ENCODE measurements around the gene PIH1D1.
"Not testable (repeated sequence)": the region's sequence is repeated elsewhere in the genome, so short reads cannot be mapped to it uniquely, and the experiment has no call there.

Gene PIH1D1

DNA sequence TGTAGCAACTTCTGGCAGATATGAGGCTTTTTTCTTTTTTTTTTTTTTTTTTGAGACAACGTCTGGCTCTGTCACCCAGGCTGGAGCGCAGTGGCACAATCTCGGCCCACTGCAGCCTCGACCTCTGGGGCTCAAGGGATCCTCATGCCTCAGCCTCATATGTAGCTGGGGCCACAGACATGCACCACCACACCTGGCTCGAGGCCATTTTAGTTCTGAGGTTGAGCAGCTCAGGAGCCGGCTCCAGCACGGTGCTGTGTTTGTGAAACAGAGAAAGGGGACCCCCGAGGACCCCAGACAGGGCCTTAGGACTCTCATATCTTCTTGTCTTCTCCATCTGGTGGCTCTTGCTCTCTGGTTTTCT lies 19.0 kb upstream of the PIH1D1 start:
- H3K27ac Mint-ChIP-seq: peak overlapping the region; percentile 74
- H3K36me3 Mint-ChIP-seq (ENCODE audit: low read depth): peaks cover 3% of the 10 kb centered on the region
- peak overlapping the region; percentile 41 for H3K4me3 Mint-ChIP-seq
- peaks cover 62% of the 10 kb centered on the region for H3K4me1 Mint-ChIP-seq (ENCODE audit: low read depth)
- no peaks in the 10 kb centered on the region for H3K27me3 Mint-ChIP-seq
- no peaks in the 10 kb centered on the region for H3K9me3 Mint-ChIP-seq

DNA sequence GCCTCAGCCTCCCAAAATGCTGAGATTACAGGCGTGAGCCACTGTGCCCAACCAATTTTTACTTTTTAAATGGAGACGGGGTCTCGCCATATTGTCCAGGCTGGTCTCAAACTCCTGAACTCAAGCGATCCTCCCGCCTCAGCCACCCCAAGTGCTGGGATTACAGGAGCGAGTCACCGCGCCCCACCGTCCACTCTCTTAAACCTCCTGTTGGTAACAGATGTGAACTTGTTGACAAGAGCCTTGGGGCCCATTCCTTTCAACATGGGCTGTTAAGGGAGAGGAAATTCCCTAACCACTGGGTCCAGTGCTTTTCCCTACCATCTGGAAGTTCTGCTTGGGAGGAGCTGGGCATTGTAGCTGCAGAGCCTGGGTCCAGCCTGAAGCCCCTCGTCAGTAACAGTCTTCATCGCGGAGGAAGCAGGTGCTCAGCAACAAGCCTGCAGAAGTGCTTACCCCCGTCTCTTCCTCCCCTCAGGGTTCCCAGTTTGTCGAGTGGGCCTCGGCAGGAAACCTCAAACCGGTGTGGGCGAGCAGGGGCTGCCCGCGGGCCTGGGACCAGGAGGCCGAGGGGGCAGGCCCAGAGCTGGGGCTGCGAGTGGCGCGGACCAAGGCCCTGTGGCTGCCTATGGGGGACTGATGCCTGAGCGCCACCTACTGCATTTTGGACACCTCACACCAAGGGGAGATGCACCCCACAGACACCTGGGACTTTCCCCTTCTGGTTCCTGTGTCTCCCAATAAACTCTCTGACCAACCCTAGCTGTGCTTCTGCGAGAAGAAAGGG lies 18.4 kb upstream of the PIH1D1 start:
- Mint-ChIP-seq H3K27ac (peak overlapping the region; percentile 74), H3K9me3 (no peaks in the 10 kb centered on the region), H3K36me3 (ENCODE audit: low read depth) (peaks cover 5% of the 10 kb centered on the region), H3K27me3 (no peaks in the 10 kb centered on the region), H3K4me1 (ENCODE audit: low read depth) (peaks cover 57% of the 10 kb centered on the region), H3K4me3 (peak overlapping the region; percentile 41)

- peaks cover 52% of the 10 kb centered on the region for H3K4me1 Mint-ChIP-seq (ENCODE audit: low read depth)
- peak overlapping the region; percentile 93 for H3K27ac Mint-ChIP-seq
- peaks cover 10% of the 10 kb centered on the region for H3K36me3 Mint-ChIP-seq (ENCODE audit: low read depth)
- no peaks in the 10 kb centered on the region for H3K9me3 Mint-ChIP-seq
- H3K4me3 Mint-ChIP-seq: peak overlapping the region; percentile 60
- H3K27me3 Mint-ChIP-seq: no peaks in the 10 kb centered on the region
Measured at GRCh38 chr19:49468746-49469447, 17.3 kb upstream of the PIH1D1 start.

DNA sequence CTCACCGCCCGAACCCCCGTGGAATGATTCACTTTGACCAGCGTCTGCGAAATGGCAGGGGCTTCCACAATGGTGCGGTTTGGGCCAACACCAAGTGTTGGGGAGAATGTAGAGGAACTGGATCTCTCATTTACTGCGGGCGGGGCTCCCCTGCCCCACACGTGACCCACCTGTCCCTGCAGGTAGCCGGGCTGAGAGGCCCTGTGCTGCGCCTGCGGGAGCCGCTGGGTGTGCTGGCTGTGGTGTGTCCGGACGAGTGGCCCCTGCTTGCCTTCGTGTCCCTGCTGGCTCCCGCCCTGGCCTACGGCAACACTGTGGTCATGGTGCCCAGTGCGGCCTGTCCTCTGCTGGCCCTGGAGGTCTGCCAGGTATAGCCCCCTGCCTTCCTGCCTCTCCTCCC lies 16.6 kb upstream of the PIH1D1 start:
- H3K36me3 Mint-ChIP-seq (ENCODE audit: low read depth): peaks cover 10% of the 10 kb centered on the region
- no peaks in the 10 kb centered on the region for H3K27me3 Mint-ChIP-seq
- no peaks in the 10 kb centered on the region for H3K9me3 Mint-ChIP-seq
- no peak overlapping the region for H3K27ac Mint-ChIP-seq
- H3K4me1 Mint-ChIP-seq (ENCODE audit: low read depth): peaks cover 45% of the 10 kb centered on the region
- no peak overlapping the region for H3K4me3 Mint-ChIP-seq

DNA sequence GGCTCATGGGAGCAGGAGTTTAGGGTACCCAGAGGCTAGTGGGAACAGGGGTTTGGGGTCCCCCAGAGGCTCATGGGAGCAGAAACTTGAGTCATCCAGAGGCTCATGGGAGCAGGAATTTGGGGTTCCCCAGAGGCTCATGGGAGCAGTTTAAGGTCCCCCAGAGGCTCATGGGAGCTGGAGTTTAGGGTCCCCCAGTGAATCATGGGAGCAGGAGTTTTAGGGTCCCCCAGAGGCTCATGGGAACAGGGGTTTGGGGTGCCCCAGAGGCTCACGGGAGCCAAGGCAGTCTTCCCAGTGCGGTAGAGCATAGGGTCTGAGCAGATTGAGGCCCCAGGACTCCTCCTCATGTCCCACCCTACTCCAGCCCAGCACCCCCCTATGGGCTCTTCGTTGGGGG lies 13.8 kb upstream of the PIH1D1 start:
- Mint-ChIP-seq H3K4me1 (ENCODE audit: low read depth) (peaks cover 20% of the 10 kb centered on the region), H3K9me3 (no peaks in the 10 kb centered on the region), H3K27ac (no peak overlapping the region), H3K36me3 (ENCODE audit: low read depth) (peaks cover 10% of the 10 kb centered on the region), H3K27me3 (no peaks in the 10 kb centered on the region), H3K4me3 (no peak overlapping the region)

DNA sequence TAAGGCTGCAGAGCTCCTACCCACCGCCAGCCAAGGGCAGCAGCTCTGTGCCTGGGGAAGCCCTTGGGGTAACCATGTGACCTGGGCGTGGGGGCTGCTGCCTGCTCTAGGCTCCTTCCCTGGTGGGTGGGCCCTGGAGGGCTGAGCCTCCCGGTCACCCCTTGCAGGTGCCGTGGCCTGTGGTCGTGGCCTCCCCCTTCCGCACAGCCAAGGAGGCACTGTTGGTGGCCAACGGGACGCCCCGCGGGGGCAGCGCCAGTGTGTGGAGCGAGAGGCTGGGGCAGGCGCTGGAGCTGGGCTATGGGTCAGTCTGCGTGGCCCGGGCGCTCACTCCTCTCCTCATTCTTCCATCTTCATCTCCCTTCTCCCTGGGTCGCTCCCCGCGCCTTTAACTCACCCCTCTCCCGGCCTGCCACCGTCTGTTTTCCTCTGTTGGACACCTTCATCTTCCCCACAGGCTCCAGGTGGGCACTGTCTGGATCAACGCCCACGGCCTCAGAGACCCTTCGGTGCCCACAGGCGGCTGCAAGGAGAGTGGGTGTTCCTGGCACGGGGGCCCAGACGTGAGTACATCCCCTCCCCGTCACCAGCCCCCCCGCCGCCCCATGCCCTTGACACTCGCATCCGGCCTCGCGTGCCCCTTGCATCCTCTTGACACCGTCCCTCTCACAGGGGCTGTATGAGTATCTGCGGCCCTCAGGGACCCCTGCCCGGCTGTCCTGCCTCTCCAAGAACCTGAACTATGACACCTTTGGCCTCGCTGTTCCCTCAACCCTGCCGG lies 12.5 kb upstream of the PIH1D1 start:
- Mint-ChIP-seq H3K4me3 (no peak overlapping the region), H3K36me3 (ENCODE audit: low read depth) (peaks cover 10% of the 10 kb centered on the region), H3K27me3 (no peaks in the 10 kb centered on the region), H3K27ac (no peak overlapping the region), H3K9me3 (no peaks in the 10 kb centered on the region), H3K4me1 (ENCODE audit: low read depth) (peaks cover 9% of the 10 kb centered on the region)

DNA sequence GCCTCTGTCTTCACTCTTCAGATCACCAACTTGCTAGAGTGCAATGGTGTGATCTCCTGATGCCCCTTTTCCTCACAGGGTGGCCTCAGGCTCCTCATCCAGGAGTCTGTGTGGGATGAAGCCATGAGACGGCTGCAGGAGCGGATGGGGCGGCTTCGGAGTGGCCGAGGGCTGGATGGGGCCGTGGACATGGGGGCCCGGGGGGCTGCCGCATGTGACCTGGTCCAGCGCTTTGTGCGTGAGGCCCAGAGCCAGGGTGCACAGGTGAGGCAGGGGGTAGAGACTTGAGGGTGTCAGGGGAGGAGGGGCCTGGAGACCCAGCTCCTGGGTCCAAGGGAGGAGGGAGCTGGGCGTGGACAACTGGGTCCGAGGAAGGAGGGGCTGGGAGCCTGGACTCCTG lies 10.9 kb upstream of the PIH1D1 start:
- Mint-ChIP-seq H3K4me1 (ENCODE audit: low read depth) (no peaks in the 10 kb centered on the region), H3K9me3 (no peaks in the 10 kb centered on the region), H3K27ac (no peak overlapping the region), H3K27me3 (no peaks in the 10 kb centered on the region), H3K36me3 (ENCODE audit: low read depth) (peaks cover 7% of the 10 kb centered on the region), H3K4me3 (no peak overlapping the region)

DNA sequence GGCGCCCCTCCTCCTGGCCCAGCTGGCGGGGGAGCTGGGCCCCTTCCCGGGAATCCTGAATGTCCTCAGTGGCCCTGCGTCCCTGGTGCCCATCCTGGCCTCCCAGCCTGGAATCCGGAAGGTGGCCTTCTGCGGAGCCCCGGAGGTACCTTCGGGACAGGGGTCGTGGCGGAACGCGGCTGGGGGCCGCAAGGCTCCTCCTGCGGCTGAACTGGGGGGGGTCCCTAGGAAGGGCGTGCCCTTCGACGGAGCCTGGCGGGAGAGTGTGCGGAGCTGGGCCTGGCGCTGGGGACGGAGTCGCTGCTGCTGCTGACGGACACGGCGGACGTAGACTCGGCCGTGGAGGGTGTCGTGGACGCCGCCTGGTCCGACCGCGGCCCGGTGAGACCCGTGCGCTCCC lies 10.0 kb upstream of the PIH1D1 start:
- peaks cover 3% of the 10 kb centered on the region for H3K4me1 Mint-ChIP-seq (ENCODE audit: low read depth)
- H3K4me3 Mint-ChIP-seq: no peak overlapping the region
- no peaks in the 10 kb centered on the region for H3K27me3 Mint-ChIP-seq
- peaks cover 13% of the 10 kb centered on the region for H3K36me3 Mint-ChIP-seq (ENCODE audit: low read depth)
- H3K27ac Mint-ChIP-seq: no peak overlapping the region
- H3K9me3 Mint-ChIP-seq: no peaks in the 10 kb centered on the region

- not testable (repeated sequence) for H3K9me3 Mint-ChIP-seq; H3K27ac Mint-ChIP-seq; H3K4me3 Mint-ChIP-seq; H3K4me1 Mint-ChIP-seq (ENCODE audit: low read depth); H3K27me3 Mint-ChIP-seq
- H3K36me3 Mint-ChIP-seq (ENCODE audit: low read depth): peaks cover 15% of the 10 kb centered on the region
Measured at GRCh38 chr19:49461130-49461529, 9.5 kb upstream of the PIH1D1 start.

DNA sequence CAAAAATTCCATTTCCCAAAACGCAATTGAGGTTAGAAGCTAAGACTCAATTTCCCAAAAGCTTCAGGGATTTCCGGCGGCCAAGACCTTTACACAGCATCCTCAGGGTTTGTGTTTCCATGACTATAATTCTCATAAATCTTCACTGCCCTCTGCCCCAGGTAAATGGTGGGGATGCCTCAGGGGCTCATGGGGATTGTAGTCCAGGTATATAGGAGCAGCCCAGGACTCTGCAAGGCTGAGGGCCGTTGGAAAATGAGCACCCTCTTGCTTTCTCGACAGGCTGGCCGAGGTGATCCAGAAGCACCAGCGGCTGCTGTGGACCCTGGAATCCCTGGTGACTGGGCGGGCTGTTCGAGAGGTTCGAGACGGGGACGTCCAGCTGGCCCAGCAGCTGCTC lies 7.8 kb upstream of the PIH1D1 start:
- Mint-ChIP-seq H3K4me3 (no peak overlapping the region), H3K4me1 (ENCODE audit: low read depth) (peaks cover 5% of the 10 kb centered on the region), H3K27ac (no peak overlapping the region), H3K9me3 (no peaks in the 10 kb centered on the region), H3K27me3 (no peaks in the 10 kb centered on the region), H3K36me3 (ENCODE audit: low read depth) (peaks cover 13% of the 10 kb centered on the region)

- Mint-ChIP-seq H3K27ac (no peak overlapping the region), H3K4me1 (ENCODE audit: low read depth) (peaks cover 11% of the 10 kb centered on the region), H3K36me3 (ENCODE audit: low read depth) (peaks cover 13% of the 10 kb centered on the region), H3K4me3 (no peak overlapping the region), H3K9me3 (no peaks in the 10 kb centered on the region), H3K27me3 (no peaks in the 10 kb centered on the region)
Measured at GRCh38 chr19:49458567-49458903, 6.9 kb upstream of the PIH1D1 start.

- Mint-ChIP-seq H3K4me1 (ENCODE audit: low read depth) (peaks cover 28% of the 10 kb centered on the region), H3K4me3 (no peak overlapping the region), H3K27ac (no peak overlapping the region)
Measured at GRCh38 chr19:49456326-49456725, 4.7 kb upstream of the PIH1D1 start.

GRCh38 chr19:49455773-49456172 lies 4.2 kb upstream of the PIH1D1 start:
- Mint-ChIP-seq H3K9me3 (no peaks in the 10 kb centered on the region), H3K36me3 (ENCODE audit: low read depth) (peaks cover 19% of the 10 kb centered on the region), H3K4me1 (ENCODE audit: low read depth) (peaks cover 31% of the 10 kb centered on the region), H3K4me3 (no peak overlapping the region), H3K27ac (no peak overlapping the region), H3K27me3 (no peaks in the 10 kb centered on the region)

More at GRCh38 chr19:49456326-49456725, 4.7 kb upstream of the PIH1D1 start:
- Mint-ChIP-seq H3K27me3 (no peaks in the 10 kb centered on the region), H3K36me3 (ENCODE audit: low read depth) (peaks cover 17% of the 10 kb centered on the region), H3K9me3 (no peaks in the 10 kb centered on the region)

DNA sequence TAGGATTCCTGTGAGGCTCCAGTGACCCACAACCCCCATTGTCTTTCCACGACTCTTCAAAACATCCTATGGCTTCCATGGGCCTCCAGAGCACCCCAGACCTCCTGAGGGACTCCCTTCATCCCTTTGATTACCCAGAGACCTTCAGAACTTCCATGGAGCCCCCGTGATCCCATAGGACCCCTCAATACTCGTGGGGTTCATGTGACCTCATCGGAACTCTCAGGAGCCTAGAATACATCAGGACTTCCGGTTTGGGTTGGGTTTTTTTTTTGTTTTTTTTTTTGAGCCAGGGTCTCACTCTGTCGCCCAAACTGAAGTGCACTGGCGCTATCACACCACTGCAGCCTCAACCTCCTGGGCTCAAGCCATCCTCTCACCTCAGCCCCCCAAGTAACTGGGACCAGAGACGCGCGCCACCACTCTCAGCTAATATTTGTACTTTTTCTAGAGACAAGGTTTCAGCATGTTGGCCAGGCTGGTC lies 2.2 kb upstream of the PIH1D1 start:
- Mint-ChIP-seq H3K27me3 (no peaks in the 10 kb centered on the region), H3K36me3 (ENCODE audit: low read depth) (peaks cover 36% of the 10 kb centered on the region), H3K4me1 (ENCODE audit: low read depth) (peaks cover 40% of the 10 kb centered on the region)

More for the DNA sequence above, 2.2 kb upstream of the PIH1D1 start:
- Mint-ChIP-seq H3K4me3 (peak overlapping the region; percentile 100), H3K27ac (peak overlapping the region; percentile 100), H3K9me3 (no peaks in the 10 kb centered on the region)
